Mucosa of stomach (tissue), 1 donor: ENCODE data around the gene TM2D1.
"Not testable (repeated sequence)": the region's sequence is repeated elsewhere in the genome, so short reads cannot be mapped to it uniquely, and the experiment has no call there.

Experiments
- H3K27me3 ChIP-seq: one replicate; pipeline ENCODE4 v1.7.0; 2013; ENCODE audit warnings: mild to moderate bottlenecking, low read length; ENCODE audit not compliant: control insufficient read depth, insufficient read depth
- H3K36me3 ChIP-seq: one replicate; pipeline ENCODE4 v1.7.0; 2013; ENCODE audit warnings: low read length; ENCODE audit not compliant: control insufficient read depth, insufficient read depth
- H3K4me1 ChIP-seq: one replicate; pipeline ENCODE4 v1.7.0; 2013; ENCODE audit warnings: mild to moderate bottlenecking, low read length; ENCODE audit not compliant: control insufficient read depth, insufficient read depth
- H3K4me3 ChIP-seq: one replicate; pipeline ENCODE4 v1.7.0; 2013; ENCODE audit warnings: low read length
- H3K9ac ChIP-seq: one replicate; pipeline ENCODE4 v1.7.0; 2013; ENCODE audit warnings: mild to moderate bottlenecking, low read length, moderate library complexity
- H3K9me3 ChIP-seq: one replicate; pipeline ENCODE4 v1.7.0; 2013; ENCODE audit warnings: mild to moderate bottlenecking, low read length, moderate library complexity; ENCODE audit not compliant: control insufficient read depth
- donor health status: Pancreatic carcinoma.

Gene TM2D1

DNA sequence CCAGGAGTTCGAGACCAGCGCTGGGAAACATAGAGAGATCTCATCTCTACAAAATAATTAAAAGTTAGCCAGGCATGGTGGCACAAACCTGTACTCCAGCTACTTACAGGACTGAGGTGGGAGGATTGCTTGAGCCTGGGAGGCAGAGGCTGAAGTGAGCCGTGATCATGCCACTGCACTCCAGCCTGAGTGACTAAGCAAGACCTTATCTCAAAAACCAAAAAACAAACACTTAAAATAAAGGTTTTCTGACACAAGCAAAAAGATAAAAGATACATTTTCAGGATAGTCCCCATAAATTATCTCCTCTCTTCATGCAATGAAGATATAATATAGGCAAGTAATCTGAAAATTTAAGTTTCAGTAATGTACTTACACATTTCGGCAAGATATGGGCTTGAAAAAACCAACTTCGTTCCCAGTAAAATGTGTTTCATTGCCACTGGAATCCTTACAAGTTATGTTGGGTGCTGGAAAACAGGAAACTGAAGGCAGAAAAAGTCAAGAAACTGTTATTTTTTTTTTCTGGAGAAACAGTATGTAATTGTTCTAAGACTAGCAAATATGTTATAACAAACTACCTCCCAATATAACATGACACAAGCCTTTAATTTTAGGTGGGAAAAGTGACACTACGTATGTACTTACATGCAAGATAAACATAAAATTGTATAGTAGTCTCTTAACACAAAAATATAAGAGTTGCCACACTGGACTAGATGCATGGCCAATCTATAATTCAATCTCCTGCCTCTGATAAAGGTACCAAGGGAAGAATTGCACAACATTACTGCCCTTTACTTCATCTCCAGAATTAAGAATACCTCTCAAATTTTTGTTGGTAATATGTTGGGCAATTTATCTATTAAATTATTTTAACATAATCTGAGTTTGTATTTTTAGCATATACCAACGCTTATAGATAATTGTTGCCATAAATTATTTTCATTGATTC lies 15.7 kb downstream of the TM2D1 start:
- H3K4me1 ChIP-seq: peaks cover 8% of the 10 kb centered on the region
- no peak overlapping the region for H3K4me3 ChIP-seq
- H3K9me3 ChIP-seq: no peaks in the 10 kb centered on the region
- H3K36me3 ChIP-seq: no peaks in the 10 kb centered on the region
- H3K9ac ChIP-seq: no peak overlapping the region
- H3K27me3 ChIP-seq: no peaks in the 10 kb centered on the region

DNA sequence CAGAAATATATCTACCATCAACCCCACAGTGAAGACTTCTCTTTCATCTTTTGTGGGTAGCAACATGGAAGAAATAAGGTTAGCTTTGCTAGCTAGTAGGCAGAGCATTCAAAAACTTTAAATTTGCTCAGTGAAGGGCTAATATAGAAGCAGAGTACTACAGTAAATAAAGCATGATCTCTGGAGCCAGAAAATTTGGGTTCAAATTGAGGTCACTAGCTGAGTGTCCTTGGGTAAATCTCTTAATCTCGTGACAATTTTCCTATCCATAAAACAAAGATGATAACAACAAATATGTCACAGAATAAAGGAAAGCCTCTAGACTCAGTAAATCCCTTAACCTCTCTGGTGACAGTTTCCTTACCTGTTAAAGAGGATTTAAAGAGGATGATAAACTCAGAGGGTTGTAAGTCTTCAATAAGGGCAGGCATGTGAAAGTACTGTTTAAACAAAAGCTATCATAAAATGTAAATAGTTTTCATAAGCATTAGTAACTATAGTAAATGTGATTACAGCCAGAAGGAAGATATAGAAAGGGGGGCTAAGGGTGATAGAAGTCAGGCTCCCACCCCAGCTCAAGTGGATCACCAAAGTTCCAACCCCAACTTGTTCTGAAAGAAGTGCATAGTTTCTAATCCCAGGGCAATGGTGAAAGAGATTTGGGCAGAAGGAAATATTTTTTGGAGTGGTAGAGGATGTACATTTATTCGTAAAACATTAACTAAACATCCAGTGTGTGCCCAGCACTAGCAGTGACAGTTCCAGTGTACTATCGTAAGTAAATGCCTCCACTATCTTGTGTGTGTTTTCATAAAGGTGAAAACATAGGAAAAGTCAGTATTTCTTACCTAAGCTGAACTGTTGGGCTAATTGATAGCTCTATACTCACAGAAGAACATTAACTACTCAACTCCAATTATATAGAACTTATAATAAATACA lies 24.8 kb downstream of the TM2D1 start:
- H3K4me1 ChIP-seq: no peaks in the 10 kb centered on the region
- no peaks in the 10 kb centered on the region for H3K9me3 ChIP-seq
- no peak overlapping the region for H3K9ac ChIP-seq
- no peaks in the 10 kb centered on the region for H3K27me3 ChIP-seq
- no peak overlapping the region for H3K4me3 ChIP-seq
- H3K36me3 ChIP-seq: no peaks in the 10 kb centered on the region

DNA sequence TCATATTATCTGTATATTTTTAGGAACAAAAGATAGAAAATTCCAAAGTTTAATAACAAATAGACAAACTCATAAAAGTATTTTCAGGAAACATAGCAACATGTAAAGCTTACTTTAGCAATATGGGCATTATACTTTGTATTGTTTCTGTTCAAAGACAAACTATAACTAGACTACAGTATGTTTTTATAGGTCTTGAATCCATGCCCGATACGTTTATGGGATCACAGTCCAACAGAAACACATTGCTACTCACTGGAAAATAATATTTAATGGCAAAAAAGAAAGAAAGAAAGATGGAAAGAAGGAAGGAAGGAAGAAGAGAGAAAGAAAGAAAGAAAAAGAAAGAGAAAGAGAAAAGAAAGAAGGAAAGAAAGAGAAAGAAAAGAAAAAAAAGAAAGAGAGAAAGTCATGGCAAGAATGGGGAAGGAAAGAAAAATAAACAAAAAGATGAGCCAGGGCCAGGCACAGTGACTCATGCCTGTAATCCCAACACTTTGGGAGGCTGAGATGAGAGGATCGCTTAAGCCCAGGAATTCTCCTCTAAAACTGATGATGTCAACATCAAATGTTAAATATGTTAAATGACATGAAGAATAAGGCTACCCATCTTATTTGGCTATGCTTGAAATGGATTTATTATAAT lies 32.7 kb downstream of the TM2D1 start:
- Histone ChIP-seq H3K9me3 (no peaks in the 10 kb centered on the region), H3K4me3 (no peak overlapping the region), H3K9ac (no peak overlapping the region), H3K4me1 (no peaks in the 10 kb centered on the region), H3K36me3 (no peaks in the 10 kb centered on the region), H3K27me3 (no peaks in the 10 kb centered on the region)

DNA sequence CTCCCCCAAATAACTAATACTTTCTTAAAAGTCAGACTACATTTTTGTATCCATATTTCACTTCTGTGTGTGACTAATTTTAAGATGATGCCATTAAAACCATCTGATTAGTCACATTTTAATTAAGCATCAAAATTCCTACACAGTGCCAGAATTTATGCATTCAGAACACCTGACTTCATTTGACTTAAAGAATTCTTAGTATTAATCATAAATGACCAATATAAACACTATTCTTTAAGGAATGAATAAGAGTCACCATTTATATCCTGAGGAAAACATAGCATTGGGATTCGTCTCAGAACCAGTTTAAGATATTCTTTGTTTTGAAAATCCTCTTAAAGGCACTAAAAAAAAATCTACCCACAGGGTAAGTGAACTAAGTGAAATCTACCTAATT lies 37.0 kb downstream of the TM2D1 start:
- no peaks in the 10 kb centered on the region for H3K27me3 ChIP-seq
- no peaks in the 10 kb centered on the region for H3K9me3 ChIP-seq
- no peaks in the 10 kb centered on the region for H3K4me1 ChIP-seq
- no peak overlapping the region for H3K4me3 ChIP-seq
- no peak overlapping the region for H3K9ac ChIP-seq
- H3K36me3 ChIP-seq: no peaks in the 10 kb centered on the region

DNA sequence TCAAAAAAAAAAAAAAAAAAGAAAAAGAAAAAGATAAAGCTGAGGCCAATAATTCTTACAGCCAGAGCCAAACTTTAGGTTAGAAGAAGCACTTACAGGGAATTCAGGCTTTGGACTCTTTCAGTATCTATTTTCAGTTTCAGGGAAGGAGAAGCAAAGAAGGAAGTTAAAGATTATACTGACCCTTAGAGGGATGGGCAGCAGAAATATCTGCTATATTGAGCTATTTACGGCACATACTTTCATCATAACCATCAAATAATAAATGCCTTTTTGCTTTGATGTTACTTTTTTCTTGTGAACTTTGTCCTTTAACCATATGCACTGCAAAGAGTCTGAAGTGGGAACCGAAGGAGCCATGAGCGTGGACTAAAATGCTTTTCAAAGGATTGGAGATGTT lies 42.0 kb downstream of the TM2D1 start:
- Histone ChIP-seq H3K36me3 (no peaks in the 10 kb centered on the region), H3K9me3 (no peaks in the 10 kb centered on the region), H3K4me1 (no peaks in the 10 kb centered on the region), H3K9ac (no peak overlapping the region), H3K4me3 (no peak overlapping the region), H3K27me3 (no peaks in the 10 kb centered on the region)

DNA sequence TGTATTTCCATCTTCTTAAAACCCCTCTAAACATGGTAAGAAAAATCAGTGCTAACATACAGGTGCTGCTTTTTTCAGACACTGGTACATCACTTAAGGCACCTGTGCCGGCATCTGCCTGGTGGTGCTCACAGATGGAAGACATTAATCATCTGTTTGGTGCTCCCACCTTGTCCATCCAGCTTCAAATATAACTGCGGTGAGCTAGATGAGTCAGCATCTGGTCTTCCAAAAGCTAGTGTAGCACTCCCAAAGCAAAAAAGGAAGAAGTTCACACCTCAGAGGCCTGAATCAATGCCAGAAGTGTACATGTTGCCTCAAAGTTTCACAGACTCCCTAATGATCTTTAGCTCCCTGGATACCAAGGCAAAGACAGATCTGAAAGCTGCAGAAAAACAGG lies 44.4 kb downstream of the TM2D1 start:
- H3K36me3 ChIP-seq: no peaks in the 10 kb centered on the region

DNA sequence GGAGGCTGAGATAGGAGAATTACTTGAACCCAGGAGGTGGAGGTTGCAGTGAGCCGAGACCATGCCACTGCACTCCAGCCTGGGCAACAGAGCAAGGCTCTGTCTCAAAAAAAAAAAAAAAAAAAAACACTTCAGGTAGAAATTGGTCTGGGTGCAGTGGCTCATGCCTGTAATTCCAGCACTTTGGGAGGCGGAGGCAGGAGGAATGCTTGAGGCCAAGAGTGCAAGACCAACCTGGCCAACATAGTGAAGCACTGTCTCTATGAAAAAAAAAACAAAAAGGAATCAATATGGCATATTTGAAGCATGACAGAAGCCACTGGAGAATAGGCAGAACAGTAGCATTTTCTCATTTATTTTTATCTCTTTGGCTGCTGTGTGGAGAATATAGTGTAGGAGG lies 48.1 kb downstream of the TM2D1 start:
- H3K9ac ChIP-seq, H3K36me3 ChIP-seq, H3K9me3 ChIP-seq, H3K4me3 ChIP-seq, H3K4me1 ChIP-seq, H3K27me3 ChIP-seq: not testable (repeated sequence)

More for the DNA sequence above, 44.4 kb downstream of the TM2D1 start:
- Histone ChIP-seq H3K4me1 (no peaks in the 10 kb centered on the region), H3K27me3 (no peaks in the 10 kb centered on the region), H3K9ac (no peak overlapping the region), H3K4me3 (no peak overlapping the region), H3K9me3 (no peaks in the 10 kb centered on the region)

DNA sequence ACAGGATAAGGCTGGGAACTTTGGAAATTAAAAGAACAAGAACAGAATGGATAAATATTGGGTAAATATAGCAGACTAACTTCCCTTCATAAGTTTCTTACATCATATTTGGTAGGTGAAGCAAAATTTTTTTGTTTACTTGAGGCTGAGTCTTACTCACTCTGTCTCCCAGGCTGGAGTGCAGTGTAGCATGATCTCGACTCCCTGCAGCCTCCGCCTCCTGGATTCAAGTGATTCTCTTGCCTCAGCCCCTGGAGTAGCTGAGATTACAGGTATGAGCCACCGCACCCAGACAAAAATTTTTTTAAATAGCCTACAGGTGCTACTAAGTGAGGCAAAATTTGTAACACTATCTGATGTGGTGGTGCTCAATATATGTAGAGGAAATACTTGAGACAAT lies 50.7 kb downstream of the TM2D1 start:
- H3K9me3 ChIP-seq: no peaks in the 10 kb centered on the region
- no peak overlapping the region for H3K9ac ChIP-seq
- no peaks in the 10 kb centered on the region for H3K36me3 ChIP-seq
- no peaks in the 10 kb centered on the region for H3K27me3 ChIP-seq
- no peaks in the 10 kb centered on the region for H3K4me1 ChIP-seq
- no peak overlapping the region for H3K4me3 ChIP-seq

DNA sequence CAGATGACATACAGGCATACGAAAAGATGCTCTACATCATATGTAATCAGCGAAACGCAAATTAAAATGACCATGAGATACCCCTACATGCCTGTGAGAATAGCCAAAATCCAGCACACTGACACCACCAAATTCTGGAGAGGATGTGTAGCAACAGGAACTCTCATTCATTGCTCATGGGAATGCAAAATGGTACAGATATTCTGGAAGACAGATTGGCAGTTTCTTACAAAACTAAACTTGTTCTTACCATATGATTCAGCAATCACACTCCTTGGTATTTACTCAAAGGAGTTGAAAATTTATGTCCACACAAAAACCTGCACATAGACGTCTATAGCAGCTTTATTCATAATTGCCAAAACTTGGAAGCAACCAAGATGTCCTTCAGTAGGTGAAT lies 52.6 kb downstream of the TM2D1 start:
- no peaks in the 10 kb centered on the region for H3K4me1 ChIP-seq
- no peaks in the 10 kb centered on the region for H3K27me3 ChIP-seq
- H3K9me3 ChIP-seq: no peaks in the 10 kb centered on the region
- H3K36me3 ChIP-seq: no peaks in the 10 kb centered on the region
- no peak overlapping the region for H3K4me3 ChIP-seq
- no peak overlapping the region for H3K9ac ChIP-seq

DNA sequence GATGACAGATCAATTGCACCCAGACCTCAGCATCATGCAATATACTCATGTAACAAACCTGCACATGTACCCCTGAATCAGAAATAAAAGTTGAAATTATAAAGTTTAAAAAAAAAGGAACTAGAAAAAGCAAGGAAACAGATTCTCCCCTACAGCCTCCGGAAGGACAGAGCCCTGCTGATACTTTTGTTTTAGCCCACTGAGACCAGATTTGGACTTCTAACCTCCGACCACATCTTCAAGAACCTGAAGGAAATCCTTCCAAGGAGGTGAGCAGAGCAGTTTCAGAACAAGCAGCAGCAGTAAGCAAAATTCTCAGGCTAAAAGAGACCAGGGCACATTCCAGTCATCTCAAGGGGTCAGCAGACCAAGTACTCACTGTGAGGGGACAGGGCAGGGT lies 54.5 kb downstream of the TM2D1 start:
- Histone ChIP-seq H3K4me3 (no peak overlapping the region), H3K9me3 (no peaks in the 10 kb centered on the region), H3K36me3 (no peaks in the 10 kb centered on the region), H3K4me1 (no peaks in the 10 kb centered on the region), H3K27me3 (no peaks in the 10 kb centered on the region), H3K9ac (no peak overlapping the region)

DNA sequence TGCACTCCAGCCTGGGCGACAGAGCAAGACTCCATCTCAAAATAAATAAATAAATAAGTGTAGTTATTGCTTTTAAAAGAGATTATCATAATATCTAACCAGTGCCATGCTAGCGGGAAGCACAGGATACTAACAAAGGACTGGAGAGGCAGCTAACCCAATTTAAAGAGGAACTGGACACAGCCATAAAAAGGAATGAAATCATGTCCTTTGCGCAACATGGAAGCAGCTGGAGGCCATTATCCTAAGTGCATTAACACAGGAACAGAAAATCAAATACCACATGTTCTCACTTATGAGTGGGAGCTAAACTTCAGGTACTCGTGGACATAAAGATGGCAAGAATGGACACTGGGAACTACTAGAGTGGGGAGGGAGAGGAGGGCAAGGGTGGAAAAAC lies 54.9 kb downstream of the TM2D1 start:
- Histone ChIP-seq H3K36me3 (no peaks in the 10 kb centered on the region), H3K9ac (no peak overlapping the region), H3K9me3 (no peaks in the 10 kb centered on the region), H3K27me3 (no peaks in the 10 kb centered on the region), H3K4me1 (no peaks in the 10 kb centered on the region), H3K4me3 (no peak overlapping the region)

DNA sequence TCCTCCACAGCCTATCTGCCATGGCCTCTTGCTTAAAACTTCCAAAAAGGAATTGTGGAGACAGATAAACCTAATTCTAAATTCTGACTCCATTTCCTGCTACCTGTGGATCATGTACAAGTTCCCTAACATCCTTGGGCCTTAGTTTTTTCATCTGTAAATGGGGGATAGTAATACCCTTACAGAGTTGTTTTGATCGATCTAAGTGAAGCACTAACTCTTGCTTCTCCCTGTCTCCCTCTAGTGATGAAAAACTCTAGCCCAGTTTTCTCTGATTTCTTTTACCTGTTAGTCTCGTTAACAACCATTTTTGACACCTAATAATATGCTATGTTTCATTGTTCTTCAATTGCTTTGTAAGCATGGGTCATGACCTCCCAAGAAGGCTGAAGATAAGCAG lies 65.9 kb downstream of the TM2D1 start:
- no peaks in the 10 kb centered on the region for H3K36me3 ChIP-seq
- H3K9ac ChIP-seq: no peak overlapping the region
- H3K4me3 ChIP-seq: no peak overlapping the region
- no peaks in the 10 kb centered on the region for H3K4me1 ChIP-seq
- H3K27me3 ChIP-seq: no peaks in the 10 kb centered on the region
- no peaks in the 10 kb centered on the region for H3K9me3 ChIP-seq
